ENCODE results near the gene ENPP1. TPM values are rescaled to one million over a fixed set of nuclear protein-coding genes. Genes with fewer than 3 reads are reported as not detected.
A peak's percentile ranks its signal among the peaks of the same experiment; 100 is the strongest.

Gene ENPP1
- total and polyA plus RNA-seq, 9 of the 15 experiments (the other 6 are each of a cell fraction or from before 2014, with no cell fraction given), result 0.03 to 0.56 (median 0.14) TPM

GRCh38 chr6:131929264-131929663 lies 121.4 kb downstream of the ENPP1 start:
- POLR2A ChIA-PET, result no interaction called here

More at GRCh38 chr6:131929264-131929663, 121.4 kb downstream of the ENPP1 start:
- no peaks in the 10 kb centered on the region for H3K79me2 ChIP-seq (ENCODE audit: control insufficient read depth, insufficient read depth, low read length)
- H3K9me3 ChIP-seq (replicated peaks; ENCODE audit: control insufficient read depth, insufficient read depth, low read depth, low read length), result no peaks in the 10 kb centered on the region
- no peak overlapping the region for H3K27ac ChIP-seq (ENCODE audit: extremely low read depth, low read depth, low read length)
- H3K9me1 ChIP-seq (ENCODE audit: control insufficient read depth, insufficient read depth, low read length), result no peaks in the 10 kb centered on the region
- ATAC-seq (peak; percentile 73), DNase-seq (ENCODE audit: extremely low read depth in 1 of 4, low spot score in 3 of 4) (peak in 1 of 4 experiments; percentile 6), FAIRE-seq (peak; percentile 26)
- in situ Hi-C loops (cut with MboI) (no loop called here), intact Hi-C loops (cut with micrococcal nuclease) (loop anchor here (10.0 kb wide), 2 partner anchors 556 to 1626 kb away; no protein-coding TSS in a partner anchor)
- no peak overlapping the region for H3K9ac ChIP-seq (ENCODE audit: insufficient read depth in 1 of 2, low read depth in 2 of 2, low read length in 2 of 2)
- no peak for TF ChIP-seq EGR1 (conservative IDR thresholded peaks at IDR 0.05)
- no peak for TF ChIP-seq TSHZ1 (CRISPR knock-in tag; IDR thresholded peaks at IDR 0.05)
- no peak for TF ChIP-seq HLTF (IDR thresholded peaks at IDR 0.05)
- TF ChIP-seq ZNF134 (CRISPR knock-in tag; conservative IDR thresholded peaks at IDR 0.05), result no peak
- peak in 2 of 3 experiments; percentile 18 to 23; a peak in 1 of 6 replicates for TF ChIP-seq CTCF (IDR thresholded peaks at IDR 0.05 in 2 of 3, conservative IDR thresholded peaks at IDR 0.05 in 1 of 3; ENCODE audit: insufficient read depth in 2 of 3, low read depth in 1 of 3, low read length in 3 of 3)
- no peak for TF ChIP-seq XRCC4 (IDR thresholded peaks at IDR 0.05; ENCODE audit: extremely low read depth, insufficient read depth, insufficient read length)
- TF ChIP-seq TEAD4 (IDR thresholded peaks at IDR 0.05; ENCODE audit: low read length), result no peak
- no peak for TF ChIP-seq TEAD4 (CRISPR knock-in tag; IDR thresholded peaks at IDR 0.05; ENCODE audit: borderline replicate concordance)
- TF ChIP-seq TFAM (CRISPR knock-in tag; conservative IDR thresholded peaks at IDR 0.05), result no peak
- H3K36me3 ChIP-seq (ENCODE audit: control insufficient read depth, insufficient read depth, low read length), result no peaks in the 10 kb centered on the region
- no peaks in the 10 kb centered on the region for H3K4me1 ChIP-seq (replicated peaks in 1 of 2; ENCODE audit: control insufficient read depth in 2 of 2, insufficient read depth in 2 of 2, low read length in 2 of 2)
- no TSS peak for BruUV-seq (replicated peaks)
- 0% methylated on average over 2 of the region's 2 CpGs for WGBS (ENCODE audit: insufficient coverage, low coverage, missing lambda C conversion rate)
- no peaks in the 10 kb centered on the region for H4K20me1 ChIP-seq (replicated peaks; ENCODE audit: control insufficient read depth, insufficient read depth, low read length)
- no peaks in the 10 kb centered on the region for H3K27me3 ChIP-seq (ENCODE audit: control insufficient read depth in 2 of 2, insufficient read depth in 2 of 2, low read length in 2 of 2)
- H3K4me3 ChIP-seq, result no peak overlapping the region
- no peak overlapping the region for H3K4me2 ChIP-seq (ENCODE audit: insufficient read depth, low read length)
- CTCF ChIA-PET (ENCODE audit: low intra/inter-chr PET ratio), result no interaction called here
- no peak overlapping the region for H2AFZ ChIP-seq (ENCODE audit: low read depth, low read length)

Data from K562 (cell line).